ENCODE data around the gene PAAF1.

The PAAF1 gene

GRCh38 chr11:73978576-73979086, 101.8 kb downstream of the PAAF1 start:
- H3K36me3 ChIP-seq (replicated peaks; ENCODE audit: low read depth, low read length) = peaks cover 78% of the 10 kb centered on the region
- peaks cover 41% of the 10 kb centered on the region for H3K4me1 ChIP-seq (ENCODE audit: low read length)
- peaks cover 67% of the 10 kb centered on the region for H4K20me1 ChIP-seq (ENCODE audit: insufficient read depth, low read length)
- peak overlapping the region; percentile 15; the same call in 1 of the 2 replicates for H3K9ac ChIP-seq (ENCODE audit: low read length)
- peak overlapping the region; percentile 98; the same call in 1 of the 2 replicates for H3K4me2 ChIP-seq (ENCODE audit: low read length)
- H2AFZ ChIP-seq (ENCODE audit: low read depth, low read length) = no peak overlapping the region
- no peaks in the 10 kb centered on the region for H3K27me3 ChIP-seq (ENCODE audit: low read depth, low read length)
- H3K79me2 ChIP-seq (ENCODE audit: low read length) = peaks cover 55% of the 10 kb centered on the region
- H3K4me3 ChIP-seq (ENCODE audit: low read length) = no peak overlapping the region
- TF ChIP-seq, protein P1, sequence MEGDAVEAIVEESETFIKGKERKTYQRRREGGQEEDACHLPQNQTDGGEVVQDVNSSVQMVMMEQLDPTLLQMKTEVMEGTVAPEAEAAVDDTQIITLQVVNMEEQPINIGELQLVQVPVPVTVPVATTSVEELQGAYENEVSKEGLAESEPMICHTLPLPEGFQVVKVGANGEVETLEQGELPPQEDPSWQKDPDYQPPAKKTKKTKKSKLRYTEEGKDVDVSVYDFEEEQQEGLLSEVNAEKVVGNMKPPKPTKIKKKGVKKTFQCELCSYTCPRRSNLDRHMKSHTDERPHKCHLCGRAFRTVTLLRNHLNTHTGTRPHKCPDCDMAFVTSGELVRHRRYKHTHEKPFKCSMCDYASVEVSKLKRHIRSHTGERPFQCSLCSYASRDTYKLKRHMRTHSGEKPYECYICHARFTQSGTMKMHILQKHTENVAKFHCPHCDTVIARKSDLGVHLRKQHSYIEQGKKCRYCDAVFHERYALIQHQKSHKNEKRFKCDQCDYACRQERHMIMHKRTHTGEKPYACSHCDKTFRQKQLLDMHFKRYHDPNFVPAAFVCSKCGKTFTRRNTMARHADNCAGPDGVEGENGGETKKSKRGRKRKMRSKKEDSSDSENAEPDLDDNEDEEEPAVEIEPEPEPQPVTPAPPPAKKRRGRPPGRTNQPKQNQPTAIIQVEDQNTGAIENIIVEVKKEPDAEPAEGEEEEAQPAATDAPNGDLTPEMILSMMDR (IDR thresholded peaks at IDR 0.05; ENCODE audit: low read depth, low read length) = no peak
- no peak for TF ChIP-seq EZH2phosphoT487 (IDR thresholded peaks at IDR 0.05; ENCODE audit: low read depth)
- no peaks in the 10 kb centered on the region for H3K9me3 ChIP-seq (ENCODE audit: insufficient read depth, low read length)
- H3K27ac ChIP-seq (ENCODE audit: low read length) = peak overlapping the region; percentile 95

DNA sequence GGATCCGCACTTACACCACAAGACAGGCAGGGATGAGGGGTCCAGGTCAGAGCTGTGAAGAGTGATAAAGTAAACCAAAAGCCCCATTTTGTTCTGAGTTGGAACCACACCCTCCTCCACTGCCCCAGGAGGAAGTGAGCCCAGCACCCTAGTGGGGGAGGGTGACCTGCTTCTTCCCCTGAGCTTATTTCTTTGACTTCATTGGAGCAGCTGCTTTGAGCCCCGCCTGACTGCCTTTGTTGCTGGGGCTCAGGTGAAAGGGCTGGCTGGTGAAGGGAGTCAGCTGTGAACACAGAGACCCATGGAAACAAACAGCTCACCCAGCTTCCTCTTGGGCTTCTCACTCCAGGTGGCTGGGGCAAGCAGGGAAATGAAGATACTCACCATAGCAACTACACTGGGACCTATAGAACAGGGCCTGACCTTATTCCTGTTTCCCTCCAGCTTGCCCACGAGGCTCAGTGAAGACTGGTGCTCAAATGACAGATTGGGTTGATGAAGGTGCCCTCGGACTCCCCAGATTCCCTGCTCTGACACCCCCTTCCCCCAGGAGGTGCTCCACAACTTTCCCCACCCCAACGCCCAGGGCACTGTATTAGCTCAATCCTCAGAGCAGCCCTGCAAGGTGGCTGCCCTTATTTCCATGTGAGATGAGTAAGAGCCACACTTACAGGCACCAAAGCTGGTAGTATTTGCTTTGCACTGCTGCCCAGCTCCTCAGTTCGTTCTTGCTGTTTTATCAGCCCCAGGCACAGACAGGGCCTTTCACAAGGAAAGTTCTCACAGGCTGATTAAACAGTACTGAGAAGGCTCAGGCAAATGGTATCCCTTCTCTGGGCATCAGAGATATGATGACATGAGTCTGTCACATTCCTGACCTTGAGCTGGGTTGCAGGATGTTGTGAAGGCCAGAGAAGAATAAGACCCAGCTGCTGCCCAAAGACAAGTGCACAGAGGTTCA, 103.5 kb downstream of the PAAF1 start:
- H3K4me3 ChIP-seq (ENCODE audit: low read length) = peak overlapping the region; percentile 96
- TF ChIP-seq, protein P1 (IDR thresholded peaks at IDR 0.05; ENCODE audit: low read depth, low read length) = no peak
- no peak for TF ChIP-seq EZH2phosphoT487 (IDR thresholded peaks at IDR 0.05; ENCODE audit: low read depth)
- H3K27me3 ChIP-seq (ENCODE audit: low read depth, low read length) = no peaks in the 10 kb centered on the region
- H2AFZ ChIP-seq (ENCODE audit: low read depth, low read length) = no peak overlapping the region
- H3K79me2 ChIP-seq (ENCODE audit: low read length) = peaks cover 55% of the 10 kb centered on the region
- H3K9me3 ChIP-seq (ENCODE audit: insufficient read depth, low read length) = no peaks in the 10 kb centered on the region
- peaks cover 64% of the 10 kb centered on the region for H3K36me3 ChIP-seq (replicated peaks; ENCODE audit: low read depth, low read length)
- H3K27ac ChIP-seq (ENCODE audit: low read length) = peak overlapping the region; percentile 95
- H3K9ac ChIP-seq (ENCODE audit: low read length) = peak overlapping the region; percentile 99
- peak overlapping the region; percentile 98 for H3K4me2 ChIP-seq (ENCODE audit: low read length)
- H4K20me1 ChIP-seq (ENCODE audit: insufficient read depth, low read length) = peaks cover 50% of the 10 kb centered on the region
- peaks cover 52% of the 10 kb centered on the region for H3K4me1 ChIP-seq (ENCODE audit: low read length)

Data from OCI-LY3 (cell line).